Activated naive CD8-positive, alpha-beta T cell (primary cell): Measurements from ENCODE around the gene MYO5B.

ENCODE experiments used
- H3K27ac Mint-ChIP-seq: one replicate; pipeline ENCODE4 v1.8.0; 2021; ENCODE audit warnings: mixed read lengths
- H3K27me3 Mint-ChIP-seq: one replicate; pipeline ENCODE4 v1.8.0; 2021; ENCODE audit warnings: mixed read lengths
- H3K36me3 Mint-ChIP-seq: one replicate; pipeline ENCODE4 v1.8.0; 2021; ENCODE audit warnings: mixed read lengths
- H3K4me1 Mint-ChIP-seq: one replicate; pipeline ENCODE4 v1.8.0; 2021; ENCODE audit warnings: low read depth, mixed read lengths
- H3K4me3 Mint-ChIP-seq: one replicate; pipeline ENCODE4 v1.8.0; 2021; ENCODE audit warnings: mild to moderate bottlenecking, mixed read lengths
- H3K9me3 Mint-ChIP-seq: one replicate; pipeline ENCODE4 v1.8.0; 2021; ENCODE audit warnings: low read depth, mixed read lengths

Gene MYO5B

GRCh38 chr18:50195689-50196088, 742 bp upstream of the MYO5B start:
- no peaks in the 10 kb centered on the region for H3K36me3 Mint-ChIP-seq
- no peak overlapping the region for H3K27ac Mint-ChIP-seq
- peak overlapping the region; percentile 80 for H3K4me3 Mint-ChIP-seq
- H3K9me3 Mint-ChIP-seq: no peaks in the 10 kb centered on the region
- peaks cover 14% of the 10 kb centered on the region for H3K4me1 Mint-ChIP-seq
- H3K27me3 Mint-ChIP-seq: peaks cover 41% of the 10 kb centered on the region

DNA sequence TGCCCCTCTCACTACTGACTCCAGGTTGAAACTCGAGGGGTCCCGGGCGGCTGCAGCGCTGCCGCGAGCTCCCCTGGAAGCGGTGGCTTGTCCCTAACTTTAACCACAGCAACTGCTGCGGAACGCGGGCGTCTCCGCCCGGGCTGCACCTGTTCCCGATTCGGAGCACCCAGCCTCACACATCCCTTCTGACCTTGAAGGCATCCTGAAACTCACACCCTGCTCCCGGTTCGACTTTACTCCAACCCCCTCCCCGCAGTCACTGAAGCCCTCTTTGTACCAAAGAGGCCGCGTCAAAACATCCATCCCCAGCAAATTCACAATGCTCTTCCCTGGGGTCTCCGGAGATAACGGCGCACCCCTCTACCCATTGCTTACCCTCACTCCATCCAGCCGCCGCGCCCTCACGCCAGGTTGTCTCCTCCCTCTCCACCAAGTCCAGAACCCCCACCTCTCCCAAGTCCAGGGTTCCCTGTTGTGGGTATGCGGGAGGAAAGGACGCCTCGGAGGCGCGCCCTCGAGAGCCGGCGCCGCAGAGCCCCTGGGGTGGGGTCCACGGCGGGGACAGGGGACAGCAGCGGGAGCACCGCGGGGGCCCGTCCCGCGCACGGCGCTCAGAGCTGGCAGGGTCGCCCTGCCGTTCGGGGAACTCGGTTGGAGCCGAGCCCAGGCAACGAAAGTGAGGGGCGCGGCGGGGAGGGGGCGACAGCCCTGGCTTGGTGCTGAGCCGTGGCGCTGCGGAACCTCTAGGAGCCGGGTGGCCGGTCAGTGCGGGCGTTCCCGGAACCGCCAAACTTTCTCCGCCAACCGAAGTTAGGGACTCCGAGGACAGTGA, 934 bp downstream of the MYO5B start:
- Mint-ChIP-seq H3K27me3 (peaks cover 39% of the 10 kb centered on the region), H3K4me1 (peaks cover 17% of the 10 kb centered on the region), H3K9me3 (no peaks in the 10 kb centered on the region), H3K4me3 (peak overlapping the region; percentile 55), H3K36me3 (no peaks in the 10 kb centered on the region), H3K27ac (no peak overlapping the region)

DNA sequence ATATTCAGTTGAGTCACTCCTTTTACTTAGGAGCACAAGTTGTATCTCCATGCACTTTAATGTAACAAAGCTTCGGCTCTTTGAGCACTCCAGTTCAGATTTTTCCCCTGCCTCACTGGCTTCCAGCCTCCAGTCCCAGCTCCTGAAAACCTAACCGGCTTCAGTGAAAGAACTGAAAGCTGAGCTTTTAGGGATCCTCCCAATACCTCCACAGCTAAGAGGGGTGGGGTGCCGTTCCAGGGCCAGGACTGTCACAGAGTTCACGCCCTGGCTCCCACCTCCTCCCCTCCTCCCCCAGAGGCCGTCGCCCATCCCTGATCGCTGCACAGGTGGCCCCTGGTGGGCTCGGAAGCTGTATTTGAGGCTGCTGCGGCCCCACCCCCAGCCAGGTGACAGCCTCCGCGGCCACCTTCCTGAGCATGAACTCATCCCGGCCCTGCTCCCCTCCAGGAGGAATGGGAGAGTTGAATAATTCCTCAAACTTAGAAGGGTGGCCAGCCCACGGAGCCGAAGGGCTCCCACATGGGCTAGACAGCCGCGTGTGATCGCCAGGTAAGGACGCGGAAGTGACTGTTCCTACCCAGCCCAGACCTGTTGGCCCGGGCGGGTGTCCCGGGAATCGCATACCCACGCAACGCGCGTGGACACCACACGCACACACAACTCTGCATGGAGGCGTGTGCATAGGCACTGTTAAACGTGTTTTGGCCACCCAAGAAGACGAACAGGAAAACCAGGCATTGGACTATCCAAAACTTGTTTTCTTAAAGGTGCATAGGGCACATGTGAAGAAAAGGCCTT, 1.8 kb downstream of the MYO5B start:
- Mint-ChIP-seq H3K4me3 (peak overlapping the region; percentile 55), H3K27me3 (peaks cover 36% of the 10 kb centered on the region), H3K4me1 (peaks cover 17% of the 10 kb centered on the region), H3K27ac (no peak overlapping the region), H3K9me3 (no peaks in the 10 kb centered on the region), H3K36me3 (no peaks in the 10 kb centered on the region)

- Mint-ChIP-seq H3K27ac (no peak overlapping the region), H3K27me3 (peaks cover 29% of the 10 kb centered on the region), H3K9me3 (no peaks in the 10 kb centered on the region), H3K4me1 (peaks cover 17% of the 10 kb centered on the region), H3K36me3 (no peaks in the 10 kb centered on the region), H3K4me3 (no peak overlapping the region)
Measured at GRCh38 chr18:50190926-50191325, 4.0 kb downstream of the MYO5B start.

- Mint-ChIP-seq H3K36me3 (no peaks in the 10 kb centered on the region), H3K9me3 (no peaks in the 10 kb centered on the region), H3K4me3 (no peak overlapping the region), H3K27ac (no peak overlapping the region), H3K27me3 (peaks cover 25% of the 10 kb centered on the region), H3K4me1 (peaks cover 11% of the 10 kb centered on the region)
Measured at GRCh38 chr18:50190236-50190635, 4.7 kb downstream of the MYO5B start.

GRCh38 chr18:50189160-50189559, 5.8 kb downstream of the MYO5B start:
- Mint-ChIP-seq H3K36me3 (no peaks in the 10 kb centered on the region), H3K27me3 (peaks cover 28% of the 10 kb centered on the region), H3K9me3 (no peaks in the 10 kb centered on the region), H3K4me3 (no peak overlapping the region), H3K4me1 (peaks cover 11% of the 10 kb centered on the region), H3K27ac (no peak overlapping the region)

DNA sequence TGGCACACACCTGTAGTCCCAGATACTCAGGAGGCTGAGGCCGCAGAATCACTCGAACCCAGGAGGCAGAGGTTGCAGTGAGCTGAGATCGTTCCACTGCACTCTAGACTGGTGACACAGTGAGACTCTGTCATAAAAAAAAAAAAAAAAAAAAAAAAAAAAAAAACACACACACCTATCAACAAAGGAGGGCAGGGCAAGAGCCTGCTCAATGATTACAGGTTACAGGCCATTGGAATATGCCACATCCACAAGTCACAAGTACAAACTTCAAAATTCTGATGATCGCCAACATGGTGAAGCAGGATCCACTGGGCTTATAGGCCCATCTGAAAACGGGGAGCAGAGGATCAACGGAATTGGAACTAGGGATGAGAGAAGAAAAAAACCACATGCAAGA, 6.3 kb downstream of the MYO5B start:
- H3K9me3 Mint-ChIP-seq: no peaks in the 10 kb centered on the region
- H3K27me3 Mint-ChIP-seq: peaks cover 30% of the 10 kb centered on the region
- no peak overlapping the region for H3K4me3 Mint-ChIP-seq
- H3K27ac Mint-ChIP-seq: no peak overlapping the region
- peaks cover 7% of the 10 kb centered on the region for H3K4me1 Mint-ChIP-seq
- no peaks in the 10 kb centered on the region for H3K36me3 Mint-ChIP-seq

GRCh38 chr18:50187659-50188058, 7.3 kb downstream of the MYO5B start:
- Mint-ChIP-seq H3K36me3 (no peaks in the 10 kb centered on the region), H3K27ac (no peak overlapping the region), H3K4me1 (peaks cover 3% of the 10 kb centered on the region), H3K9me3 (no peaks in the 10 kb centered on the region), H3K27me3 (peaks cover 26% of the 10 kb centered on the region), H3K4me3 (no peak overlapping the region)

DNA sequence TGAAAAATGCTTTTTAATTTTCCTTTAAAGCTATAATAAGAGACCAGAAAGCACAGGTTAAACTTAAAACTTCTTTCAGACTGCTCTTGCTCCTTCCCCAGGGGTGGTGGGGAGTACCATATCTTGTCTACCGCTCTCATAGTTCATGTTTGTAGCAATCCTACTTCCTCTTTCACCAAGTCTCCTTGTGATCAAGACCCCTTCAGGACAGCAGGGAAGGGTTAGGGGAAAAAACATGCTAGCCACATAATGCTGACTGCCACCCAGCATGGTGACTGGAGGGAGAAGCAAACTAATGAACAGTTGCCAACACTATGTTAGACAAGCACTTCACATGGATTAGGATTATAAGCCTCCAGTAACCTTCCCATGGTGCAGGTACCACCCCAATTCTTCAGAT, 8.6 kb downstream of the MYO5B start:
- Mint-ChIP-seq H3K27me3 (peaks cover 22% of the 10 kb centered on the region), H3K9me3 (no peaks in the 10 kb centered on the region), H3K4me1 (peaks cover 3% of the 10 kb centered on the region), H3K4me3 (no peak overlapping the region), H3K27ac (no peak overlapping the region), H3K36me3 (no peaks in the 10 kb centered on the region)

GRCh38 chr18:50183556-50183955, 11.4 kb downstream of the MYO5B start:
- Mint-ChIP-seq H3K36me3 (no peaks in the 10 kb centered on the region), H3K27me3 (peaks cover 20% of the 10 kb centered on the region), H3K27ac (no peak overlapping the region), H3K9me3 (no peaks in the 10 kb centered on the region), H3K4me1 (no peaks in the 10 kb centered on the region), H3K4me3 (no peak overlapping the region)

DNA sequence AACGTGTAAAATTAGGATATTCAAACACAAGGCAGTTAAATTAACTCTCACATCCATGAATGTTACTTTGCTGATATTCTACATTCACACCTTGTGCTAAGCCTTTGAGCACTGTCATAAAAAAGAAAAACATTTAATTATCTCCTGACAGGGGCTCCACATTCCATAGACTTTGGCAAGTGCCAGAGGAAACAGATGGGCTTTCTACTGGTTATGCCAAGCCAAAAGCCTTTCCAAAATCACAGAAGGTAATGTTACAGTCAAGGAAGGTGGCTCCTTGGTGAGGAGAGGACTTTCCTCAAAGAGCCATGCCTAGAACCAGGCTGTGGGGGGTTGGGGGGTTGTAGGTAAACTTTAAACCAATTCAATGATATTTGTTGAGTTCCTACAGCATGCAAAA, 12.4 kb downstream of the MYO5B start:
- no peaks in the 10 kb centered on the region for H3K4me1 Mint-ChIP-seq
- no peaks in the 10 kb centered on the region for H3K9me3 Mint-ChIP-seq
- H3K36me3 Mint-ChIP-seq: no peaks in the 10 kb centered on the region
- no peak overlapping the region for H3K4me3 Mint-ChIP-seq
- H3K27me3 Mint-ChIP-seq: peaks cover 18% of the 10 kb centered on the region
- no peak overlapping the region for H3K27ac Mint-ChIP-seq

DNA sequence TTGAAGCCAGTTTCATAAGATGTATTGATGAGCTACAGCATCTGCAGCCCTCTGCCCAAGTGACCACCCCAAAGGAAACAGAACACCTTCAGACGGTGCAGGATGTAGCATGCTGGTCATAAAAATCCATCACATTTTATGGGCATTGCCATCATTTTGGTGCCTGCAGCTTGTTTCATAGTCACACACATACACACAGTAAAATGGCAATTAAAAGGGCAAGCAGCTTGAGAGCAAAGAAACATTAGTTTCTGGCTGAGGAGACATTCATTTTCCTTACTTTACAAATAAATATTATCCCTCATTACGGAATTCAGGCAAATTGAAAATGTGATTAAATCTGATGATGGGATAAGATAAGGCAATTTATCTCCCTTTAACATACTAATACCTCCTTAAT, 13.4 kb downstream of the MYO5B start:
- Mint-ChIP-seq H3K27ac (no peak overlapping the region), H3K36me3 (no peaks in the 10 kb centered on the region), H3K4me3 (no peak overlapping the region), H3K9me3 (no peaks in the 10 kb centered on the region), H3K27me3 (peaks cover 14% of the 10 kb centered on the region), H3K4me1 (no peaks in the 10 kb centered on the region)

- no peak overlapping the region for H3K27ac Mint-ChIP-seq
- H3K4me3 Mint-ChIP-seq: no peak overlapping the region
- no peaks in the 10 kb centered on the region for H3K36me3 Mint-ChIP-seq
- H3K27me3 Mint-ChIP-seq: peaks cover 18% of the 10 kb centered on the region
- no peaks in the 10 kb centered on the region for H3K4me1 Mint-ChIP-seq
- no peaks in the 10 kb centered on the region for H3K9me3 Mint-ChIP-seq
Measured at GRCh38 chr18:50179465-50179864, 15.5 kb downstream of the MYO5B start.

DNA sequence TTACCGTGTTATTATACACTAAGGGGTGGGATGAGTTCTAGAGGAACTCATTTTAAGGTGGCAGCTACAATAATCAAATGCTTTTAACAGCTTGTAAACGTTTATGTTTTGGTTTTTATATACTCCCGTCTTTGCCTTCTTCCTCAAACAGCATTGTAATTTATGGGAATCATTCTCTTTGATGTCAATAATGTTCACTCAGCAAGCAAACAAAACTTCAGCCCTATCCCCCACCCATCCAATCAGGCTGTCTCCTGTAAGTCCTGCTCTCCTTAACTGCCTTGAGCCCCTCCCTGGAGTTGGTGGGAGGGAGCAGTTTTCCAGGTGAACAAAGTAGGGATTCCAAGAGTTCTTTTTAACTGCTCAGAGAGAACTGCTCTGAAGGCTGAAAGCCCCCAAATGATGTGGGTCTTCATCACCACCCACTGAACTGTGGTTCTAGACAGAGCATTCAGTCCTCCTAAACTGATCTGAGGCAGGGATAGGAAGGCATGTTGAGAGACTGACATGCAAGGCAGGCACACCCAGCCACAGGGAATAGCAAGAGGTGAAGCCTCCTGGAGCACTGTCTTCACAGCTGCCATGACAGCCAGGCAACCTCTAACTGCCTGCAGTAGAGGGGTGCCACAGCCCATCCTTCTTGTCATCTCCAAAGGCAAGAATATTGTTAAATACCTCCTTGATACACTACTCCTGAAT, 17.5 kb downstream of the MYO5B start:
- Mint-ChIP-seq H3K4me3 (no peak overlapping the region), H3K9me3 (no peaks in the 10 kb centered on the region), H3K27me3 (peaks cover 13% of the 10 kb centered on the region)

DNA sequence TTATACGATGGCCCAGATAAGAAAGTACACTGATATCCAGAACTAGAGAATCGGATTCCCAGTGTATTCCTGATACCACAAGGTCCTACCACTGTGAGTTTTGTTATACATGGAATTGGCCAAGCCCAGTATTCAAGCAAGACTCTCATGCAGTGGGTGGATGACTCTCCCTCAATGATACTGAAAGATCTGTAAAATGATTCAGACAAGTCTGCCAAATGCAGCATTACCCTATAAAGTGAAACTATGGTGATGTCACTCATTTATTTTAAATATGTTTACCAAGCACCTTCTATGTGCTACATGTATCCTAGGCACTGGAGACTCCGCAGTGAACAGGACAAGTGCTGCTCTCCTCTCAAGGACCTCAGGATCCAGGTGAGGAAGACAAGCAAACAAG, 22.6 kb downstream of the MYO5B start:
- H3K4me1 Mint-ChIP-seq: no peaks in the 10 kb centered on the region
- peaks cover 11% of the 10 kb centered on the region for H3K27me3 Mint-ChIP-seq
- no peak overlapping the region for H3K27ac Mint-ChIP-seq
- H3K36me3 Mint-ChIP-seq: no peaks in the 10 kb centered on the region
- H3K9me3 Mint-ChIP-seq: no peaks in the 10 kb centered on the region
- H3K4me3 Mint-ChIP-seq: no peak overlapping the region

More for the DNA sequence above, 17.5 kb downstream of the MYO5B start:
- Mint-ChIP-seq H3K36me3 (no peaks in the 10 kb centered on the region), H3K4me1 (no peaks in the 10 kb centered on the region), H3K27ac (no peak overlapping the region)
